ENCODE data around the gene PDE6H.

GRCh38 chr12:14984036-14984435 is 11.2 kb downstream of the PDE6H start:
- no peak for TF ChIP-seq EZH2phosphoT487 (IDR thresholded peaks at IDR 0.05; ENCODE audit: low read length)
- no peak for TF ChIP-seq CTCF (IDR thresholded peaks at IDR 0.05; ENCODE audit: low read length)
- TF ChIP-seq EZH2 (optimal IDR thresholded peaks at IDR 0.05; ENCODE audit: low read depth, low read length) = no peak

Data from MM.1S (cell line).